Breast epithelium (tissue), 3 donors: Measurements from ENCODE around the gene SAP30BP.

Experiments
- CTCF ChIP-seq, 3 donors: fragments of 450-650 bp; IDR thresholded peaks; one replicate each; pipeline ENCODE4 v1.5.1; 2016 to 2017; ENCODE audit warnings: antibody characterized with exemption in 3 of 3, mild to moderate bottlenecking in 3 of 3, moderate library complexity in 3 of 3
- POLR2A ChIP-seq: fragments of 450-650 bp; IDR thresholded peaks from one replicate; pipeline ENCODE4 v1.6.1; 2016; ENCODE audit warnings: antibody characterized with exemption, mild to moderate bottlenecking, moderate library complexity

- TF ChIP-seq CTCF (IDR thresholded peaks at IDR 0.05) = no peak
- no peak for TF ChIP-seq POLR2A
Measured at GRCh38 chr17:75733471-75733870, 66.3 kb downstream of the SAP30BP start.
